MV-4-11 (cell line): ENCODE measurements around the gene TCTN1.
"Not testable (repeated sequence)": the region's sequence is repeated elsewhere in the genome, so short reads cannot be mapped to it uniquely, and the experiment has no call there.

Experiments used
- DNase-seq: peaks from one replicate; lab custom pipeline; 2025; lab: John Stamatoyannopoulos, UW

The TCTN1 gene

GRCh38 chr12:110638796-110639195 lies 24.9 kb downstream of the TCTN1 start:
- DNase-seq: no peak

- peak; percentile 84 for DNase-seq
Measured at GRCh38 chr12:110639336-110640141, 25.6 kb downstream of the TCTN1 start.

- peak; percentile 42 for DNase-seq
Measured at GRCh38 chr12:110640275-110641025, 26.5 kb downstream of the TCTN1 start.

GRCh38 chr12:110641521-110641920 lies 27.6 kb downstream of the TCTN1 start:
- no peak for DNase-seq

- DNase-seq: peak; percentile 58
Measured at GRCh38 chr12:110647631-110648040, 33.7 kb downstream of the TCTN1 start.

GRCh38 chr12:110649341-110649847 lies 35.5 kb downstream of the TCTN1 start:
- DNase-seq: peak; percentile 83

- DNase-seq: not testable (repeated sequence)
Measured at GRCh38 chr12:110654238-110654637, 40.3 kb downstream of the TCTN1 start.

- DNase-seq: no peak
Measured at GRCh38 chr12:110656071-110656655, 42.2 kb downstream of the TCTN1 start.

GRCh38 chr12:110657747-110658146 lies 43.8 kb downstream of the TCTN1 start:
- no peak for DNase-seq

GRCh38 chr12:110658242-110658641 lies 44.3 kb downstream of the TCTN1 start:
- DNase-seq: no peak

- peak; percentile 32 for DNase-seq
Measured at GRCh38 chr12:110658878-110659277, 44.9 kb downstream of the TCTN1 start.

- DNase-seq: peak; percentile 99
Measured at GRCh38 chr12:110661337-110661972, 47.5 kb downstream of the TCTN1 start.

- DNase-seq: no peak
Measured at GRCh38 chr12:110666892-110667291, 53.0 kb downstream of the TCTN1 start.

GRCh38 chr12:110667671-110668070 lies 53.7 kb downstream of the TCTN1 start:
- DNase-seq: no peak

GRCh38 chr12:110668480-110669192 lies 54.7 kb downstream of the TCTN1 start:
- no peak for DNase-seq

- no peak for DNase-seq
Measured at GRCh38 chr12:110669193-110669502, 55.2 kb downstream of the TCTN1 start.

- DNase-seq: no peak
Measured at GRCh38 chr12:110670161-110670701, 56.3 kb downstream of the TCTN1 start.

- no peak for DNase-seq
Measured at GRCh38 chr12:110676171-110676570, 62.2 kb downstream of the TCTN1 start.

GRCh38 chr12:110677206-110677911 lies 63.4 kb downstream of the TCTN1 start:
- DNase-seq: peak; percentile 85

GRCh38 chr12:110677982-110678381 lies 64.1 kb downstream of the TCTN1 start:
- no peak for DNase-seq

GRCh38 chr12:110679201-110679600 lies 65.3 kb downstream of the TCTN1 start:
- no peak for DNase-seq
